Esophagus muscularis mucosa (tissue), 4 donors: ENCODE measurements around the gene PLA1A. TPM values are rescaled to one million over a fixed set of nuclear protein-coding genes. Genes with fewer than 3 reads are reported as not detected.

Experiments used
- DNase-seq: peaks from one replicate; pipeline ENCODE4 v3.0.0-alpha.2; 2017; ENCODE audit errors: extremely low spot score
- H3K27ac ChIP-seq, 4 donors: fragments of 200-600 bp; sonication (generic); replicated peaks in 1 of 4; 1 replicate in 3 of 4; 2 replicates in 1 of 4; pipeline ENCODE4 v1.5.1; 2016 to 2019; ENCODE audit warnings: mild to moderate bottlenecking in 1 of 4
- H3K27me3 ChIP-seq, 4 donors: fragments of 200-600 bp; sonication (generic); one replicate each; pipeline versions ENCODE4 v1.5.1 to v1.6.0; 2016 to 2019
- H3K36me3 ChIP-seq, 4 donors: fragments of 200-600 bp; sonication (generic); one replicate each; pipeline ENCODE4 v1.5.1; 2016 to 2019
- H3K4me1 ChIP-seq, 4 donors: fragments of 200-600 bp; sonication (generic); one replicate each; pipeline ENCODE4 v1.5.1; 2016 to 2019
- H3K4me3 ChIP-seq, 4 donors: fragments of 200-600 bp; sonication (generic); 1 replicate in 2 of 4; 2 replicates in 2 of 4; pipeline ENCODE4 v1.5.1; 2016 to 2019; ENCODE audit warnings: mild to moderate bottlenecking in 4 of 4, moderate library complexity in 1 of 4
- H3K9me3 ChIP-seq, 4 donors: fragments of 200-600 bp; sonication (generic); 1 replicate in 3 of 4; 2 replicates in 1 of 4; pipeline ENCODE4 v1.5.1; 2016 to 2019
- EP300 ChIP-seq: sonication (generic); formaldehyde crosslinking; IDR thresholded peaks from one replicate; pipeline ENCODE4 v1.6.1; 2017; ENCODE audit warnings: antibody characterized with exemption
- POLR2A ChIP-seq: fragments of 450-650 bp; IDR thresholded peaks from one replicate; pipeline ENCODE4 v1.6.1; 2017; ENCODE audit warnings: antibody characterized with exemption, moderate library complexity, mild to moderate bottlenecking, low read depth
- POLR2AphosphoS5 ChIP-seq, 2 donors: sonication (generic); formaldehyde crosslinking; IDR thresholded peaks; one replicate each; pipeline ENCODE4 v1.6.1; 2017; ENCODE audit warnings: antibody characterized with exemption in 2 of 2
- WGBS: methylation state at CpG from one replicate; pipeline ENCODE4 v1.1.5; 2018; 5-methylcytosine and 5-hydroxymethylcytosine counted together
- intact Hi-C: fragments of 100-400 bp; cut with DNase I; formaldehyde crosslinking; loops from one replicate; pipeline ENCODE4 v1.15.1; 2023
- total RNA-seq, 4 donors: library from RNA; depleted of rRNA; stranded (reverse); fragments of >200 nt; gene quantifications; one replicate each; pipeline versions ENCODE4 v1.1.0 to v1.2.1, GENCODE V29; 2016
- TF ChIP-seq, protein P1 (sequence below), 3 experiments: fragments of 200-600 bp in 2 of 3; fragments of 450-650 bp in 1 of 3; sonication (generic) in 2 of 3; IDR thresholded peaks; one replicate each; pipeline ENCODE4 v1.5.1; 2017 to 2019; ENCODE audit warnings: antibody characterized with exemption in 3 of 3, mild to moderate bottlenecking in 2 of 3, moderate library complexity in 1 of 3

The PLA1A gene
- total RNA-seq, 4 donors from 2014 or later, result 1.5 to 2.9 (median 2.0) TPM

DNA sequence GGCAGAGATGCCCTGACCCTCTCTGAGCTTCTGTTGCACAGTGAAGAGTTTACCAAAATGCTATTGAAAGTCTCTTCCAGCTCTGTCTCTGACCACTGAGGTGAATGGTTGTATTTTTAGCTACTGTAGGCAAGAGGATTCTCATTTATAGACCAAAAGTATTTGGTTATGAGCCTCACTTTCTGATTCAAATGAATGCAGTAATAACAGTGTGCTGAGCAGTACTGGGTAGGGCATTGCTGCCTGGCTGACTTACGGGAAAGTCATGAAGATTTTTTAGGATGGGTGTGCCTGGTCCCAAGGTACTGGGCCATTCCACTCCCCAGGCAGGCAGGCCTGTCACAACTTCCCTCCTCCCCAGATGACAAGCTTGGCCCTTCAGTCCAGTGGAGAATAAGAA lies 15.5 kb downstream of the PLA1A start:
- DNase-seq, result no peak
- H3K4me3 ChIP-seq, result no peak overlapping the region

DNA sequence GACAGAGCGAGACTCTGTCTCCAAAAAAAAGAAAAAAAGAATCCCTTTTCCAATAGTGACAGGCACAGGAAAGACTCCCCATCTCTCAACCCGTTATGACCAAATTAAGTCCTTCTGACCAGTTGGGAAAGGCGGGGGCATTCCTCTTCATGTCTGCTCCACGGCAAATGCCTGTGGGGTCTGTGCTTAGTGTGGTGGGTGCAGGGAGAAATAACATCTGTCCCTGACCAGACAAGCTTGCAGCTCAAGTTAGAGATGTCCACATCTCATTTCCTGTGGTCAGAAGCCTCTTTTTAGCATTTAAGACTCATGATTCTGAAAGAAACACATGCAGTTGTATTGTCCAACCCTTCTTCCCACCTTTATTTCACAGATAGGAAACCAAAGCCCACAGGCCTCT lies 16.2 kb downstream of the PLA1A start:
- Histone ChIP-seq H3K27me3 (no peaks in the 10 kb centered on the region), H3K4me3 (no peak overlapping the region), H3K9me3 (no peaks in the 10 kb centered on the region), H3K4me1 (no peaks in the 10 kb centered on the region), H3K27ac (no peak overlapping the region), H3K36me3 (no peaks in the 10 kb centered on the region)
- intact Hi-C loops, result no loop called here
- DNase-seq, result no peak
- WGBS, result 88% methylated on average over 4 of the region's 4 CpGs
- TF ChIP-seq EP300 (no peak), POLR2AphosphoS5 (IDR thresholded peaks at IDR 0.05) (no peak), POLR2A (no peak)
- TF ChIP-seq, protein P1, sequence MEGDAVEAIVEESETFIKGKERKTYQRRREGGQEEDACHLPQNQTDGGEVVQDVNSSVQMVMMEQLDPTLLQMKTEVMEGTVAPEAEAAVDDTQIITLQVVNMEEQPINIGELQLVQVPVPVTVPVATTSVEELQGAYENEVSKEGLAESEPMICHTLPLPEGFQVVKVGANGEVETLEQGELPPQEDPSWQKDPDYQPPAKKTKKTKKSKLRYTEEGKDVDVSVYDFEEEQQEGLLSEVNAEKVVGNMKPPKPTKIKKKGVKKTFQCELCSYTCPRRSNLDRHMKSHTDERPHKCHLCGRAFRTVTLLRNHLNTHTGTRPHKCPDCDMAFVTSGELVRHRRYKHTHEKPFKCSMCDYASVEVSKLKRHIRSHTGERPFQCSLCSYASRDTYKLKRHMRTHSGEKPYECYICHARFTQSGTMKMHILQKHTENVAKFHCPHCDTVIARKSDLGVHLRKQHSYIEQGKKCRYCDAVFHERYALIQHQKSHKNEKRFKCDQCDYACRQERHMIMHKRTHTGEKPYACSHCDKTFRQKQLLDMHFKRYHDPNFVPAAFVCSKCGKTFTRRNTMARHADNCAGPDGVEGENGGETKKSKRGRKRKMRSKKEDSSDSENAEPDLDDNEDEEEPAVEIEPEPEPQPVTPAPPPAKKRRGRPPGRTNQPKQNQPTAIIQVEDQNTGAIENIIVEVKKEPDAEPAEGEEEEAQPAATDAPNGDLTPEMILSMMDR (IDR thresholded peaks at IDR 0.05), result no peak

More for the DNA sequence above, 15.5 kb downstream of the PLA1A start:
- H3K36me3 ChIP-seq, result no peaks in the 10 kb centered on the region
- no peaks in the 10 kb centered on the region for H3K9me3 ChIP-seq
- H3K27me3 ChIP-seq, result no peaks in the 10 kb centered on the region
- H3K27ac ChIP-seq, result no peak overlapping the region
- intact Hi-C loops, result no loop called here
- WGBS, result 100% methylated on average over 1 of the region's 1 CpG
- H3K4me1 ChIP-seq, result no peaks in the 10 kb centered on the region
- TF ChIP-seq POLR2A, result no peak
- TF ChIP-seq, protein P1 (IDR thresholded peaks at IDR 0.05), result no peak
- no peak for TF ChIP-seq POLR2AphosphoS5 (IDR thresholded peaks at IDR 0.05)
- TF ChIP-seq EP300, result no peak

DNA sequence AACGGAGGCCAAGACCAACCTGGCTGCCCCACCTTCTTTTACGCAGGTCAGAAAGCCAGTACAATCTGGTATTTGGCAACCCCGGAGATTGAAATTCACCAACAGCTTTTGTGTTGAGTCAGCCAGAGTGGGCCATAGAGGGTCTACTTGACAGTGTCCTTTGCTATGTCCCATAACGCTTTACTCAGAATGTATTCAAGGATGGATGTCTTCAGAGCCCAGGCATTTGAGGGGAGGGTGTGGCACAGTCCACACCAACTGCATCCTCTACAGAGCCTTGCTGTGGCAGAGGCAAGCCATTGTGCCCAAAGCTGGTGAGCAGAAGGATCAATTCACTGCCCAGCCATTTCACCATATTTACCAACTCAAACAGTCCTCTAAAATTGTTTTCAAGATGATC lies 18.4 kb downstream of the PLA1A start:
- no peaks in the 10 kb centered on the region for H3K4me1 ChIP-seq
- no peak overlapping the region for H3K4me3 ChIP-seq
- no peak overlapping the region for H3K27ac ChIP-seq
- WGBS, result 64% methylated on average over 4 of the region's 4 CpGs
- no peaks in the 10 kb centered on the region for H3K36me3 ChIP-seq
- H3K9me3 ChIP-seq, result no peaks in the 10 kb centered on the region
- no peak for DNase-seq
- intact Hi-C loops, result no loop called here
- H3K27me3 ChIP-seq, result no peaks in the 10 kb centered on the region
- TF ChIP-seq EP300 (no peak), POLR2AphosphoS5 (IDR thresholded peaks at IDR 0.05) (no peak), POLR2A (no peak)
- TF ChIP-seq, protein P1 (IDR thresholded peaks at IDR 0.05), result no peak

DNA sequence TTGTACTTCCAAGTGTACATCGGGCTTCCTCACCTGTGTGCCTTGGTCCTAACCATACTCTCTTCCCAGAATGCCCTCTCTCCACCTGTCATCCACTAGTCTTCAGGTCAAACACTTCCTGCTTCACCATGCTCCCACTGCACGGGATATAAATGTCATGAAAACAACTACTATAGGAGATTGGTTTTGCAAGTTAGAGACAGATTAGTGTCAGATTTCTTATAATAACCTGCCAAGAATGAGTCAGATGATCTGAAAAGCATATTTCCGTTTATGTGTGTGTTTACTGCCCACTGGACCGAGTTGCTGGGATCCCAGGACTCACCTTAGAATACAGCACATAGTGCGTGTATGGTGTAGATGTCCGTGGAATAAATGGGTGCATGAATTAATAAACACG lies 21.4 kb downstream of the PLA1A start:
- H3K27me3 ChIP-seq, result no peaks in the 10 kb centered on the region
- no peaks in the 10 kb centered on the region for H3K4me1 ChIP-seq
- intact Hi-C loops, result no loop called here
- DNase-seq, result no peak
- 80% methylated on average over 7 of the region's 7 CpGs for WGBS
- no peaks in the 10 kb centered on the region for H3K36me3 ChIP-seq
- no peak overlapping the region for H3K27ac ChIP-seq
- no peaks in the 10 kb centered on the region for H3K9me3 ChIP-seq
- H3K4me3 ChIP-seq, result no peak overlapping the region
- TF ChIP-seq POLR2AphosphoS5 (IDR thresholded peaks at IDR 0.05), result no peak
- no peak for TF ChIP-seq POLR2A
- TF ChIP-seq, protein P1 (IDR thresholded peaks at IDR 0.05), result no peak
- TF ChIP-seq EP300, result no peak

DNA sequence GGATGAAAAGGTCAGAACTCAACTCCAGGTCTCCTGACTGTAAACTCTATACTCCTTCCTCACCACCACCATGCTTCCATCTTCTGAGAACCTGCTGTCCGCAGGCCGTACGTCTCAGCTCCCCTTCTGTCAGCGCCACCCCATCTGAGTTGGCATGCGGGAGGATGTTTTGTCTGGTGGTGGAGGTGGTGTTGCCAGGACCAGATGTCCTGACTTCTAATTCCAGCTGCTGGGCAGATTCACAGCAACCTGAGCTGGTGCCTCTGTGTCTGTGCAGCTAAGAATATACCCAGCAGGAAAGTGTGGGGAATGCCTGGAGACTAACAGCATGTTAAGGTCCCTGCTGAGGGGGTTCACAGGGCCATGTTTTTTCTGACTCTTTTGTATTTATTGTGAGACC lies 23.2 kb downstream of the PLA1A start:
- TF ChIP-seq, protein P1 (IDR thresholded peaks at IDR 0.05), result no peak
- no peak for TF ChIP-seq POLR2A
- no peak for TF ChIP-seq EP300
- no peak for TF ChIP-seq POLR2AphosphoS5 (IDR thresholded peaks at IDR 0.05)
- WGBS, result 97% methylated on average over 5 of the region's 5 CpGs
- H3K4me3 ChIP-seq, result no peak overlapping the region
- H3K36me3 ChIP-seq, result no peaks in the 10 kb centered on the region
- H3K27ac ChIP-seq, result no peak overlapping the region
- DNase-seq, result no peak
- H3K9me3 ChIP-seq, result no peaks in the 10 kb centered on the region
- H3K4me1 ChIP-seq, result no peaks in the 10 kb centered on the region
- no peaks in the 10 kb centered on the region for H3K27me3 ChIP-seq
- intact Hi-C loops, result no loop called here
